ENCODE measurements around the gene TUBGCP5.
"Not testable (repeated sequence)": the region's sequence is repeated elsewhere in the genome, so short reads cannot be mapped to it uniquely, and the experiment has no call there.

TUBGCP5 gene

DNA sequence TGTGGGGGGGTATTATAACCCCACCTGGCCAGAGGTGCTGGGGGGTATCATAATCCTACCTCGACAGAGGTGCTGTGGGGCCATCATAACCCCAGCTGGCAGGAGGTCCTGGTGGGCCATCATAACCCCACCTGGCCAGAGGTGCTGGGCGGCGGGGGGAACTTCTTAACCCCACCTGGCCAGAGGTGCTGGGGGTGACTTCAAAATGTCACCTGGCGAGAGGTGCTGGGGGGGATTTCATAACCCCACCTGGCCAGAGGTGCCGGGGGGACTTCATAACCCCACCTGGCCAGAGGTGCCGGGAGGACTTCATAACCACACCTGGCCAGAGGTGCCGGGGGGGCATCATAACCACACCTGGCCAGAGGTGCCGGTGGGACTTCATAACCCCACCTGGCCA, 2.4 kb upstream of the TUBGCP5 start:
- DNase-seq (ENCODE audit: low read depth in 2 of 2) = not testable (repeated sequence)

- DNase-seq (ENCODE audit: low read depth in 2 of 2) = no peak
Measured at GRCh38 chr15:23039917-23040281, 530 bp upstream of the TUBGCP5 start.

DNA sequence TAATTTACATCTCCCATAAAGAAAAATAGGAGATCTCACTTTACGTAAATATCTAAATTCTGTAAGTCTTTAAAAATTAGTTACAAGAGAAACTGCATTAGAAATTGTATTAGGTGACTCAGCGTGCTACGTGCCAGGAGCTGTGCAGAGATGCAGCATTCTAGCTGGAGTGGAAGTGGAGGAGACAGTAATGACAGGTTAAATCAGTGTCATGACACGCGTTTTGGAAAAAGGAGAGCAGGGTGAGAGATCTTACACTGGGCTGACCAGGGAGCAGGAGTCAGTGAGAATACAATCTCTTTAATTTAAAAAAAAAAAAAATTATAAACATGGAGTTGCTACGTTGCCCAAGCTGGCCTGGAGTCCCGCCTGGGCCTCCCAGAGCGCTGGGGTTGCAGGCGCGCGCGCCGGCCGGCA, 635 bp downstream of the TUBGCP5 start:
- DNase-seq (ENCODE audit: low read depth in 2 of 2) = no peak

DNA sequence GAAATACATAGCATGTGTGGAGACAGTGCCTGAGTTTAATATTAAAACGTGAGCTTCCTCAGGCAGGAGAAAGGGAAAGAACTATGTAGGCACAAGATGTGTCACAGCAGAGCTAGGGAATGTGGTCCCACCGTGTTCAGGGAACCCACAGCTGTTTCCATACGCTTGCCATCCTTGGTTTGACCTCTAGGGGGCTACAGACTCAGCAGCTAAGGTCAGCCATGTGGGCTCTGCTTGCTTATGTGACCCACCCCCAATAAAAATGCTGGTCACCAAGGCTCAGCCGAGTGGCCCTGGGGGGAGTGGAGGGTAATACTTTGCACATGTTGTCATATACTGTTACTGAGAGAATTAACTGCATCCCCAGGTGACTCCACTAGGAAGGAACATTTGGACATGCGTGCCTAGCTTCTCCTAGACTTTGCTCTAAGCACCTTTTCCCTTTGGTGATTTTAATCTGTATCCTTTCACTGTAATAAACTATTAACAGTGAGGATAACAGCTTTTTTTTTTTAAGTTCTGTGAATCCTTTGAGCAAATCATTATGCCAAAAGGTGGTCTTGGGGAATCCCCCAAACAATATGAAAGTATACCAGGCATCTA, 3.3 kb downstream of the TUBGCP5 start:
- DNase-seq (ENCODE audit: low read depth in 2 of 2) = peak; percentile 41

DNA sequence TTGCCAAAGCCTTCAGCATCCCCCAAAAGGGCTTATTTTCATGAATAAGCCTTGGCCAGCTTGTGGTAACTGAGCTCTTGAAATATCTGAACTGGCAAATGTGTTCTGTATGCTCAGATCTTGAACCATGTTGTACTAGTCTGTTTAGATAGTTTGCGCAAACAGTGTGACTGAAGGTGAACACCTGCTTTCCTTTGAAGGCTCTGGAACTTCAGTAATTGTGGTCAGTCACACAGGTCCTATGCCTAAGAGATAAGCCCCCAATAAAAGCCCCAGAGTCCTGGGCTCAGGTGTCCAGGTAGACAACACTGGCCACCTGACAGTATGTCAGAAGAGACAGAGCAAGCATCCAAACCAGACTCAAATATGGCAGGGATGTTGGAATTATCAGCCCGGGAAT, 5.4 kb downstream of the TUBGCP5 start:
- DNase-seq (ENCODE audit: low read depth in 2 of 2) = no peak

DNA sequence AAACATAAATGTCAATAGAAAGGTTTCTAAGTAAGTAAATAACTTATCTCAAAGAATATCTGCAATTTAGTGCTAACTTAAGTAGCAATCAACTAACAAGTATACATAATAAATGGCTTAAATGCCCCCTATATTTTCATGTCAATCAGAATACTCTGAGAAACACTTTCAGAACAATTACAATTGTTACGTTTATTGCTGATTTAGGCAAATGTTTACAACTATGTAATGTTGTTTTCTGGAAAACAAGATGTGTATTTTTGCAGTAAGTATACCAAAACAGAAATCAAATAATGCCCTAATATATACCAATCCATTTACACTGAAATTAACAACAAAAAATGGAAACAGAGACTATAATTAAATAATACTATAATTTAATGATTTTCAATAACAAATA, 13.2 kb downstream of the TUBGCP5 start:
- no peak for DNase-seq (ENCODE audit: low read depth in 2 of 2)

DNA sequence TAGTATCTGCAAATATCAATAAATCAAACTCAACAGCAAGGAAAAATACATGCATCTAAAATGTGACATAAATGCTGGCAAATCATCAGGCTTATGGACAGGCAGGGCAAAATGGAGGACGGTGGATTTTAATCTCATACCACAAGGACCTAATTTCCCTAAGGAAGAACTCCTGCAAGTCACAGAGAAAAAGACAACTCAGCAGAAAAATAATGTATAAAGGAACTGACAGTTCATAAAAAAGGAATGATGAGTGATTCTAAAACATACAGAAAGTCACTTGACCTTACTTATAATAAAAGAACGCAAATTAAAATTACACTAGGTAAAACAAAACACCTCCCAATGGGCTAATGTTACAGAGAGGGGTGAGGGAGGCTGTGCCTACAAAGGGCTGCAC, 17.2 kb downstream of the TUBGCP5 start:
- no peak for DNase-seq (ENCODE audit: low read depth in 2 of 2)

DNA sequence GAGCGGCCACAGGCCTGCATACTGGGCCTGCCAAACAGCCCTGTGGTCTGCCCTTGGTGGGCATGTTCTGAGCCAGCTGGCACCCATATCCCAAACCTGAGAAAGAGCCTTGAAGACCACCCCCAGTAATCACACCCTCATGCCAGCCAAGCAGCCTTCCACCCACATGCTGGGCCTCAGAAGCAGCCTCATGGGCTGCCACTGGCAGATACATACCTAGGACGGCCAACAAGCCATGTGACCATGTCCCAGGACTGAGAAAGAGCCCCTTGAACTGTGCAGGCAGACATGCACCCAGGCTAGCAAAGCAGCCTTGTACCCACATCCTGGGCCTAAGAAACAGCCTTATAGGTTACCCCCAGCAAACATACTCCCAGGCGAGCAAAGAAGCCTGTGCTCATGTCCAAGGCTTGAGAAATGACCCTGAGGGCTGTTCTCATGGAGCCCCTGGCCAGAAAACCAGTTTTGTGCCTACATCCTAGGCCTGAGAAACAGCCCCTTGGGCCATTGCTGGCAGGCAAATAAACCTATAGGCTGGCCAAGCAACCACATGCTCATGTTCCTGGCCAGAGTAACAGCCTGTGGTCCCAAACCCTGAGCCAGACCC, 24.9 kb downstream of the TUBGCP5 start:
- no peak for DNase-seq (ENCODE audit: low read depth in 2 of 2)

GRCh38 chr15:23013681-23014080, 25.7 kb downstream of the TUBGCP5 start:
- DNase-seq (ENCODE audit: low read depth in 2 of 2) = no peak

GRCh38 chr15:23012616-23013015, 26.8 kb downstream of the TUBGCP5 start:
- not testable (repeated sequence) for DNase-seq (ENCODE audit: low read depth in 2 of 2)

DNA sequence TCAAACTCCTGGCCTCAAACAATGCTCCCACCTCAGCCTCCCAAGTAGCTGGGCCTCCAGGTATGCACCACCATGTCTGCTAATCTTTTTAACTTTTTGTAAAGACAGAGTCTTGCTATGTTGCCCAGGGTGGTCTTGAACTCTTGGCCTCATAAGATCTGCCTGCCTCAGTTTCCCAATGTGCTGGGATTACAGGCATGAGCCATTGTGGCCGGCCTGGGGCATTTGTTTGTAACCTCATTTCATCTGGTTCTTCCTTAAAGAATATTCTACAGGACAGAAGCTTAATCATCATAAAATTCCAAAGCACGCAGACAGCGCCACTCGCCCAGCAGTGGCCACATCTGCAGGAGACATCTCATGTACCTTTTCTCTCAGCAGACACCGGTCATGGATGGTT, 35.6 kb downstream of the TUBGCP5 start:
- no peak for DNase-seq (ENCODE audit: low read depth in 2 of 2)

DNA sequence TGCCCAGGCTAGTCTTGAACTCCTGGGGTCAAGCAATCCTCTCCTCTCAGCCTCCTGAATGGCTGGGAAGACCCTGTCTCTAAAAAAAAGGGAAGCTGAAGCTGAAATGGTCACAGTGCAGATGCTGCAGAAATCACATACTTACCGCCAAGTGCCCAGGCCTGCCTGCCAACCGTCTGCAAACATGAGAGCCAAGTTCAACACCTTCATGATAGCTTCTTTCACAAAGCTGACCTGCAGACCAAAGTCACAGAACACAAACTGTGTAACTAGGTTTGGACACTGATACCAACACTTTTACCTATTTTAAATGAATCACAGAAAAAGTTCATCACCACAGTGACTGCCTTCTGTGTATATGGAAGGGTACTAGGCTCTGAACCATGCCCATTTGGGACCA, 36.4 kb downstream of the TUBGCP5 start:
- DNase-seq (ENCODE audit: low read depth in 2 of 2) = no peak

- no peak for DNase-seq (ENCODE audit: low read depth in 2 of 2)
Measured at GRCh38 chr15:22995795-22996194, 43.6 kb downstream of the TUBGCP5 start.

DNA sequence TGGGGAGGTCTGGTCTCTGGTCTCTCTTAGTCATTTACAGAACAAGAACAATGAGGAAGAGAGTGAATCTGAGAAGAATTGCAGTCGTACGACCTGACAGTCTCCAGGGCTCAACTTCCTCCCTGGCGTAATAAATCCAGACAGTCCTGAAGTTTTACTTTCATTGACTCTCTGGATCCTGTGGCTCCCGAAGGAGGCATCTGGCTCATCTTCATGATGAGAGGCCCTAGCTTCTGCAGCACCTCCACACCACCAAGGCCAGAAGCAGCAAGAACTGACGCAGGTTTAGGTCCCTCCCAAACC, 47.4 kb downstream of the TUBGCP5 start:
- DNase-seq (ENCODE audit: low read depth in 2 of 2) = no peak

GRCh38 chr15:22989576-22990477, 49.5 kb downstream of the TUBGCP5 start:
- DNase-seq (ENCODE audit: low read depth in 2 of 2) = no peak

GRCh38 chr15:22988811-22989210, 50.6 kb downstream of the TUBGCP5 start:
- no peak for DNase-seq (ENCODE audit: low read depth in 2 of 2)

GRCh38 chr15:22981931-22982330, 57.4 kb downstream of the TUBGCP5 start:
- not testable (repeated sequence) for DNase-seq (ENCODE audit: low read depth in 2 of 2)

GRCh38 chr15:22981051-22981840, 58.1 kb downstream of the TUBGCP5 start:
- no peak for DNase-seq (ENCODE audit: low read depth in 2 of 2)

DNA sequence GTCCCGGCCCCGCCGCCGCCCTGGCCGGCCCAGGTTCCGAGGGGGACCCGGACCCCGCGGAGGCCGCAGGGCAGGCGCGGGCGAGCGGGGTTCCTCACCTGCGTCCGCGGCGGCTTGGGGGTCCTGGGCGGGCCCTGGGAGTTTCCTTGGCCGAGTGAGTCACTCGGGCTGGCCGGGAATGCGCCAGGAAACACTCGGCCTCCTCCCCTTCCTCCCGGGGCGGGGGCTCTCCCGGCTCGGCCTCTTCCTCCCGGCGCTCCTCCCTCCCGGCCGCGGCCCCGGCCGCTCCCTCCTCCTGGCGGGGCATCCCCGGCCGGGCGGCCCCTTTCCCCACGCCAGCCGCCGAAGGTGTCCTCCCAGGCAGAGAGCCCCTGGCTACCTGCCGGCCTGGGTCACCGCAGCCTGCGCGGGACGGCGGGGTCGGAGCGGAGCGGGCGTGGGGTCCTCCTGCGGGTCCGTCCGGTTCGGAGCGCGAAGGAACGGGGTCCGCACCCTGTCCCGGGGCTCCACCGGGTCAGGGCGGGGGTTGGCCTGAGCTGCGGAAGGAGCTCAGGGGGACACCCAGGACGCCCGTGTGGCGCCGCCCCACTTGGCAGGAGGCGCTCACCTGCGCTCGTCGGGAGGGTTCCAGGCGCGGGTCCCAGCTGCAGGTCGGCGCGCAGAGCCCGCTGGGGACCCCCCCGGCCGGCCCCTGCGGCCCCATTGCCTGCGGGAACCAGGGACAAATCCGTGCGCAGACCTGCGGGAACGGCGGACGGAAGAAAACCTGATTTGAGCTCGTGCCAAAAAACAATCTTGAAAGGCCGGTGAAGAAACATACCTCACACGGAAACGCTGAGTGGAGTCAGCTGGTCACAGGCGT, 58.9 kb downstream of the TUBGCP5 start, which contains the start of gene CYFIP1:
Gene CYFIP1 (minus strand): TSS at position 180 of the 862 bp plus-strand sequence. CDS start 33,083 bp downstream, outside the sequence.
- peak in 1 of 2 donors; percentile 20 for DNase-seq (ENCODE audit: low read depth in 2 of 2)

GRCh38 chr15:22979238-22980188, 59.9 kb downstream of the TUBGCP5 start:
- peak in 1 of 2 donors; percentile 19 for DNase-seq (ENCODE audit: low read depth in 2 of 2)
